Stomach (tissue), 9 donors: ENCODE data around the gene ABCB1. TPM values are rescaled to one million over a fixed set of nuclear protein-coding genes. Genes with fewer than 3 reads are reported as not detected.
"Not testable (repeated sequence)": the region's sequence is repeated elsewhere in the genome, so short reads cannot be mapped to it uniquely, and the experiment has no call there.

Experiments used
- DNase-seq, 2 donors: peaks; one replicate each; pipeline versions ENCODE4 v3.0.0 to v3.0.0-alpha.2; 2013 to 2019
- H3K27ac ChIP-seq, 5 donors: fragments of 200-600 bp in 4 of 5; sonication (generic) in 4 of 5; one replicate each; pipeline ENCODE4 v1.5.1; 2013 to 2019; ENCODE audit warnings: mild to moderate bottlenecking in 1 of 5, moderate library complexity in 1 of 5
- H3K27me3 ChIP-seq, 3 donors: fragments of 200-600 bp; sonication (generic); one replicate each; pipeline ENCODE4 v1.5.1; 2017 to 2019; ENCODE audit warnings: mixed run types in 1 of 3
- H3K36me3 ChIP-seq, 4 donors: fragments of 200-600 bp; sonication (generic); 1 replicate in 3 of 4; 2 replicates in 1 of 4; pipeline ENCODE4 v1.5.1; 2016 to 2019
- H3K4me1 ChIP-seq, 4 donors: fragments of 200-600 bp; sonication (generic); one replicate each; pipeline ENCODE4 v1.5.1; 2016 to 2019
- H3K4me3 ChIP-seq, 4 donors: fragments of 200-600 bp; sonication (generic) in 3 of 4; one replicate each; pipeline ENCODE4 v1.5.1; 2016 to 2019; ENCODE audit warnings: mild to moderate bottlenecking in 1 of 4
- H3K9me3 ChIP-seq, 4 donors: fragments of 200-600 bp; sonication (generic); one replicate each; pipeline ENCODE4 v1.5.1; 2016 to 2019
- EP300 ChIP-seq: sonication (generic); formaldehyde crosslinking; IDR thresholded peaks from one replicate; pipeline ENCODE4 v1.6.1; 2017; ENCODE audit warnings: antibody characterized with exemption
- POLR2A ChIP-seq, 4 donors: fragments of 450-650 bp; IDR thresholded peaks; one replicate each; pipeline ENCODE4 v1.6.1; 2016; ENCODE audit warnings: antibody characterized with exemption in 4 of 4, control low read depth in 2 of 4, mild to moderate bottlenecking in 1 of 4, moderate library complexity in 1 of 4
- POLR2AphosphoS5 ChIP-seq, 3 donors: sonication (generic); formaldehyde crosslinking; IDR thresholded peaks; one replicate each; pipeline ENCODE4 v1.6.1; 2016; ENCODE audit warnings: antibody characterized with exemption in 3 of 3
- WGBS, 5 donors: extraction: QIAGEN DNeasy Blood & Tissue Kit in 3 of 5; methylation state at CpG; one replicate each; pipeline versions ENCODE4 v1.1.5 to v1.1.7; 2013 to 2018; 5-methylcytosine and 5-hydroxymethylcytosine counted together
- intact Hi-C: fragments of 100-400 bp; cut with DNase I; formaldehyde crosslinking; loops from one replicate; pipeline ENCODE4 v1.15.1; 2023; ENCODE audit warnings: low total_unique reads
- polyA plus RNA-seq, 3 donors: library from polyadenylated mRNA; stranded (reverse); fragments of 200-250 nt; gene quantifications; one replicate each; pipeline ENCODE4 v1.2.3, GENCODE V29; 2013
- total RNA-seq, 5 donors: library from RNA; depleted of rRNA; stranded (reverse); fragments of >200 nt; gene quantifications; one replicate each; pipeline versions ENCODE4 v1.1.0 to v1.2.3, GENCODE V29; 2014 to 2016
- TF ChIP-seq, protein P1 (sequence below), 7 experiments: fragments of 450-650 bp in 4 of 7; fragments of 200-600 bp in 3 of 7; sonication (generic) in 3 of 7; IDR thresholded peaks; one replicate each; pipeline ENCODE4 v1.5.1; 2016 to 2019; ENCODE audit warnings: antibody characterized with exemption in 7 of 7, control low read depth in 2 of 7, mild to moderate bottlenecking in 1 of 7
- donor health status: healthy with polysubstance abuse.
- donor health status: Bipolar disorder and iron deficiency.
- donor health status: healthy.

Gene ABCB1
- total and polyA plus RNA-seq, 8 donors: 0.45 to 10.6 (median 1.7) TPM; not detected in 1

DNA sequence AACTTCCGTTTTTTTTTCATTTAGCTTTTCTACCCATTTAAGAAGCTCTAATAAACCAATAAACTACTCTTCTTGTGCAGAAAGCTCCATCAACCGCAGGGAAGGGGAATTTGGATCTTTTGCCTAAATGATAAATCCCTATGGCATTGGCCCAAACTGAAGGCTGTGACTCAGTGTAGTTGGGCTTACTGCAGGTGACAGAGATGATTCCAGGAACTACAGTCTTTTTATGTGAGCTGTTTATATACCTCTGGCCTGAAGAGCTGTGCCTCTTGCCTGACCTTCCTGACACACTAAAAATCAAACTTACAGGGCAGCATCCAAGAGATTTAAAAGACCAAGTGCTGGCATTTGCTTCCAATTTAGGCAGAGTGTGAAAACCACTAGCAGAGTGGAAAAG lies 25.2 kb downstream of the ABCB1 start:
- no peaks in the 10 kb centered on the region for H3K4me1 ChIP-seq
- H3K36me3 ChIP-seq: no peaks in the 10 kb centered on the region
- no peak for DNase-seq
- H3K27me3 ChIP-seq: no peaks in the 10 kb centered on the region
- H3K27ac ChIP-seq: no peak overlapping the region
- no peaks in the 10 kb centered on the region for H3K9me3 ChIP-seq
- no peak overlapping the region for H3K4me3 ChIP-seq
- TF ChIP-seq, protein P1, sequence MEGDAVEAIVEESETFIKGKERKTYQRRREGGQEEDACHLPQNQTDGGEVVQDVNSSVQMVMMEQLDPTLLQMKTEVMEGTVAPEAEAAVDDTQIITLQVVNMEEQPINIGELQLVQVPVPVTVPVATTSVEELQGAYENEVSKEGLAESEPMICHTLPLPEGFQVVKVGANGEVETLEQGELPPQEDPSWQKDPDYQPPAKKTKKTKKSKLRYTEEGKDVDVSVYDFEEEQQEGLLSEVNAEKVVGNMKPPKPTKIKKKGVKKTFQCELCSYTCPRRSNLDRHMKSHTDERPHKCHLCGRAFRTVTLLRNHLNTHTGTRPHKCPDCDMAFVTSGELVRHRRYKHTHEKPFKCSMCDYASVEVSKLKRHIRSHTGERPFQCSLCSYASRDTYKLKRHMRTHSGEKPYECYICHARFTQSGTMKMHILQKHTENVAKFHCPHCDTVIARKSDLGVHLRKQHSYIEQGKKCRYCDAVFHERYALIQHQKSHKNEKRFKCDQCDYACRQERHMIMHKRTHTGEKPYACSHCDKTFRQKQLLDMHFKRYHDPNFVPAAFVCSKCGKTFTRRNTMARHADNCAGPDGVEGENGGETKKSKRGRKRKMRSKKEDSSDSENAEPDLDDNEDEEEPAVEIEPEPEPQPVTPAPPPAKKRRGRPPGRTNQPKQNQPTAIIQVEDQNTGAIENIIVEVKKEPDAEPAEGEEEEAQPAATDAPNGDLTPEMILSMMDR (IDR thresholded peaks at IDR 0.05): no peak
- TF ChIP-seq POLR2A (IDR thresholded peaks at IDR 0.05): no peak
- intact Hi-C loops: no loop called here
- WGBS, 5 donors: 82 to 88% (median 83%) methylated on average over 2 of the region's 2 CpGs

DNA sequence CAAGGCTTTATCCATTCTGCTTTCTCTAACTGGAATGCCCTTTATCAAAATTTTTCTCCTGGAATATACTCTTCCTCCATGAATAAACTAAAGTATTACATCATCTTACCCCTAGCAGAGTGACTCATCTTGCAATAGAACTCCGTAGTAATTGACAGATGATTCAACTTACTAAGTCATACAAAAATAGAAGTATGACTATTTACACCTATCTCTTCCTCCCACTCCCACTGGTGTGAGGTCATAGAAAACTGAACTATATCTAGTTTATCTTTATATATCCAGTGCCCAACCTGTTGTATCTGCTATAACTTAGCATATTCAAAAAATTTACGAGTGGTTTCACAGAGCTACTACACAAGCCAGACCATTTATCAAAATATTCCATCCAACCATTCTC lies 26.1 kb downstream of the ABCB1 start:
- no peaks in the 10 kb centered on the region for H3K4me1 ChIP-seq
- no peaks in the 10 kb centered on the region for H3K9me3 ChIP-seq
- intact Hi-C loops: no loop called here
- no peaks in the 10 kb centered on the region for H3K27me3 ChIP-seq
- no peak for DNase-seq
- H3K4me3 ChIP-seq: no peak overlapping the region
- H3K36me3 ChIP-seq: no peaks in the 10 kb centered on the region
- TF ChIP-seq POLR2A (IDR thresholded peaks at IDR 0.05) (no peak), POLR2AphosphoS5 (IDR thresholded peaks at IDR 0.05) (no peak), EP300 (no peak)
- TF ChIP-seq, protein P1 (IDR thresholded peaks at IDR 0.05): no peak
- no peak overlapping the region for H3K27ac ChIP-seq
- WGBS, 5 donors: 7 to 43% (median 22%) methylated on average over 2 of the region's 2 CpGs

- not testable (repeated sequence) for DNase-seq
- WGBS, 5 donors: 57 to 67% (median 64%) methylated on average over 1 of the region's 1 CpG
Observed at GRCh38 chr7:87572513-87572912, 28.2 kb downstream of the ABCB1 start.

DNA sequence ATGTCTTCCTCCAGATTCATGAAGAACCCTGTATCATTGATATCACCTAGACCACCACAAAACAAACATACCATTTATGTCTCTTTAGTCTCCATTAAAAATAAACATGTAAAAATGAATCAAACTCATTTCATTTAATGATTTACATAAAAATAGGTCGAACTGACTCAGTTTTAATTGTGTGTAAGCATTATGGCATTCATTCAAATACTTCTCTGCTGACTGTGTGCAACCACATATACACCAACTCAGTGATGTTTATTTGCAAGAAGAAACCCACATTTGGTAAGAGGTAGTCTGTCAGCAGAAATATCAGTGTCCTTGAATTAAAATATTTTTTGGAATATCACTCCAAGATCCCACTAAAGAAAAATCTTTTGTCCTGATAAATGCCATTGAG lies 30.5 kb downstream of the ABCB1 start:
- Histone ChIP-seq H3K36me3 (no peaks in the 10 kb centered on the region), H3K27me3 (no peaks in the 10 kb centered on the region), H3K4me1 (no peaks in the 10 kb centered on the region), H3K27ac (no peak overlapping the region), H3K9me3 (no peaks in the 10 kb centered on the region), H3K4me3 (no peak overlapping the region)
- TF ChIP-seq, protein P1 (IDR thresholded peaks at IDR 0.05): no peak
- TF ChIP-seq POLR2A (IDR thresholded peaks at IDR 0.05) (no peak), POLR2AphosphoS5 (IDR thresholded peaks at IDR 0.05) (no peak), EP300 (no peak)
- intact Hi-C loops: no loop called here
- WGBS, 5 donors: 31 to 47% (median 43%) methylated on average over 1 of the region's 1 CpG
- no peak for DNase-seq

More at GRCh38 chr7:87572513-87572912, 28.2 kb downstream of the ABCB1 start:
- H3K4me1 ChIP-seq, H3K27me3 ChIP-seq, H3K36me3 ChIP-seq, H3K4me3 ChIP-seq, H3K9me3 ChIP-seq, H3K27ac ChIP-seq, intact Hi-C loops: not testable (repeated sequence)

DNA sequence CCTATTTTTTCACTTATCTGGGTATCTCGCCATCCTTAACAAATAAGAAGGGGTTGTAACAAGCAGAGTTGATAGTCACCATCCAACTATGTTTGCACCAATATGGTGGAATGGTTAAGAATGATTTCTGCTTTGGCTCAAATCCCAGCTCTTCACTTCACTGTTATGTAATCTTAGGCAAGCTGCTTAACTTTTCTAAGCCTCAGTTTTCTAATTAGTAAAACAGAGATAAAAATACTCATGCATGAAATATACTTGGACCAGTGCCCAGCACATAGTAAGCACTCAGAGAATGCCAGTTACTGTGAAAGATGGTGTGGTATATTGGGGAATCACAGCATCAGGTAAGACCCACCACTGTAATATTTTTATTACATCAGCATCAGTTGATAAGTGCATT lies 33.6 kb downstream of the ABCB1 start:
- Histone ChIP-seq H3K4me3 (no peak overlapping the region), H3K9me3 (no peaks in the 10 kb centered on the region), H3K4me1 (no peaks in the 10 kb centered on the region), H3K36me3 (no peaks in the 10 kb centered on the region), H3K27ac (no peak overlapping the region), H3K27me3 (no peaks in the 10 kb centered on the region)
- TF ChIP-seq POLR2AphosphoS5 (IDR thresholded peaks at IDR 0.05) (no peak), EP300 (no peak), POLR2A (IDR thresholded peaks at IDR 0.05) (no peak)
- TF ChIP-seq, protein P1 (IDR thresholded peaks at IDR 0.05): no peak
- WGBS, 5 donors: 74 to 88% (median 76%) methylated on average over 1 of the region's 1 CpG
- no peak for DNase-seq
- intact Hi-C loops: no loop called here
